ENCODE data around the gene RFTN2.

Gene RFTN2

GRCh38 chr2:197538412-197538811, 137.0 kb downstream of the RFTN2 start:
- no peak for DNase-seq

Data from activated CD8-positive, alpha-beta memory T cell treated with anti-CD3 and anti-CD28 coated beads for 24 hours (primary cell).